Astrocyte (in vitro differentiated cells and primary cell): ENCODE results near the gene IGFBP7.

Experiments
- EZH2 ChIP-seq: IDR thresholded peaks from 2 replicates; pipeline ENCODE4 v1.6.1; 2012; ENCODE audit warnings: mild to moderate bottlenecking, low read length, inconsistent platforms; ENCODE audit not compliant: insufficient read depth
- TF ChIP-seq, protein P1 (sequence below): IDR thresholded peaks from 2 replicates; pipeline ENCODE4 v1.5.1; 2011; ENCODE audit warnings: low read depth, mild to moderate bottlenecking, inconsistent platforms, low read length, moderate library complexity; ENCODE audit not compliant: insufficient read depth

DNA sequence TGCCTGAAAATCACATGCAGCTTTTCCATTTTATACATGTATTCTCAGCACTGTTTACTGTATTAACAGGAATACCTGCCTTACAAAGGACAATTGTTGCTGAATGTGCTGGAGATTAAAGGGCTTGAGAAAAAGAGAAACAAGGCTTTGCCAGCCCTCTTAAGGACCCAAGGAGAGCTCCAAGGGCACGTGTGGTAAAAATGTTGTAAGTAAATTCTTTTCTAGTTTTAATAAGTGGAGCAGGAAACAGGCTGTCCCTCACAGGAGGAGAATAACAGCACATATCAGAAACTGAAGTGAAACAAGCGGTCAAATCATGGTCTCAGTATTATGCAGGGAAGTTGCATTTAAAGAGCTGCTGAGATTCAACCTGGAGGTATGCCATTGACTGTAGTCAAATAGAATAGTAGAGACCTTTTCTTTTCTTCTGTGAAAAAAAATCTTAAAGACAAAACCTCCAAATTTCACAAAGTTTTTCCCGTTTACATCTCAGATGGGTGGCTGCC lies 18.5 kb downstream of the IGFBP7 start:
- TF ChIP-seq, protein P1, sequence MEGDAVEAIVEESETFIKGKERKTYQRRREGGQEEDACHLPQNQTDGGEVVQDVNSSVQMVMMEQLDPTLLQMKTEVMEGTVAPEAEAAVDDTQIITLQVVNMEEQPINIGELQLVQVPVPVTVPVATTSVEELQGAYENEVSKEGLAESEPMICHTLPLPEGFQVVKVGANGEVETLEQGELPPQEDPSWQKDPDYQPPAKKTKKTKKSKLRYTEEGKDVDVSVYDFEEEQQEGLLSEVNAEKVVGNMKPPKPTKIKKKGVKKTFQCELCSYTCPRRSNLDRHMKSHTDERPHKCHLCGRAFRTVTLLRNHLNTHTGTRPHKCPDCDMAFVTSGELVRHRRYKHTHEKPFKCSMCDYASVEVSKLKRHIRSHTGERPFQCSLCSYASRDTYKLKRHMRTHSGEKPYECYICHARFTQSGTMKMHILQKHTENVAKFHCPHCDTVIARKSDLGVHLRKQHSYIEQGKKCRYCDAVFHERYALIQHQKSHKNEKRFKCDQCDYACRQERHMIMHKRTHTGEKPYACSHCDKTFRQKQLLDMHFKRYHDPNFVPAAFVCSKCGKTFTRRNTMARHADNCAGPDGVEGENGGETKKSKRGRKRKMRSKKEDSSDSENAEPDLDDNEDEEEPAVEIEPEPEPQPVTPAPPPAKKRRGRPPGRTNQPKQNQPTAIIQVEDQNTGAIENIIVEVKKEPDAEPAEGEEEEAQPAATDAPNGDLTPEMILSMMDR: no peak
- TF ChIP-seq EZH2: no peak
